GM12878 (cell line): ENCODE data around the gene UNKL. TPM values are rescaled to one million over a fixed set of nuclear protein-coding genes. Genes with fewer than 3 reads are reported as not detected.

Source experiments
- ATAC-seq: fragments of 200-7000 bp; cut with Tn5 transposase; 3 replicates; pipeline ENCODE4 v1.9.1; 2020; ENCODE audit warnings: mild to moderate bottlenecking, moderate library complexity
- BruUV-seq: library from RNA; stranded (reverse); fragments of 400-500 nt; replicated peaks from 2 replicates; lab custom pipeline; 2021; lab: Mats Ljungman, UMichigan
- CTCF ChIA-PET: fragments of 300-600 bp; sonication (Branson Sonifier 250); formaldehyde crosslinking; extraction: SDS; loops from one replicate; lab custom pipeline; 2021; ENCODE audit warnings: inconsistent platforms; lab: Yijun Ruan, JAX
- POLR2A ChIA-PET: fragments of 350-600 bp; formaldehyde crosslinking; extraction: SDS; loops from one replicate; lab custom pipeline; 2021; ENCODE audit warnings: inconsistent platforms; lab: Charles Lee
- RAD21 ChIA-PET: fragments of 300-600 bp; sonication (Branson Sonifier 250); formaldehyde crosslinking; loops from one replicate; lab custom pipeline; 2023; ENCODE audit warnings: antibody characterized with exemption; ENCODE audit not compliant: unreplicated experiment; lab: Charles Lee
- SMC1A ChIA-PET: fragments of 300-600 bp; sonication (Branson Sonifier 250); formaldehyde crosslinking; loops from one replicate; lab custom pipeline; 2023; ENCODE audit not compliant: unreplicated experiment, uncharacterized antibody; lab: Charles Lee
- DNase-seq: peaks from one replicate; pipeline ENCODE4 v3.0.0-alpha.2; 2011; ENCODE audit warnings: low read depth, low spot score
- FAIRE-seq: peaks from 3 replicates; lab custom pipeline; 2011; peaks lifted over from hg19 to GRCh38; lab: Jason Lieb, UNC
- H2AFZ ChIP-seq: 2 replicates; pipeline ENCODE4 v1.6.0; 2011; ENCODE audit warnings: low read depth, low read length, control low read depth; ENCODE audit not compliant: control insufficient read depth
- H3K27ac ChIP-seq: 2 replicates; pipeline ENCODE4 v1.5.1; 2011; ENCODE audit warnings: control low read depth; ENCODE audit not compliant: control insufficient read depth, insufficient read depth
- H3K27me3 ChIP-seq, 2 experiments: replicated peaks in 1 of 2; 2 replicates each; pipeline versions ENCODE4 v1.6.0 to v1.6.1; 2011; ENCODE audit warnings: low read length in 1 of 2; ENCODE audit not compliant: control insufficient read depth in 2 of 2, insufficient read depth in 2 of 2
- H3K36me3 ChIP-seq, 2 experiments: 2 replicates each; pipeline ENCODE4 v1.5.1; 2011; ENCODE audit warnings: low read length in 1 of 2; ENCODE audit not compliant: control insufficient read depth in 2 of 2, insufficient read depth in 2 of 2
- H3K4me1 ChIP-seq: 2 replicates; pipeline ENCODE4 v1.6.1; 2011; ENCODE audit warnings: mild to moderate bottlenecking, low read length, moderate library complexity, mixed read lengths; ENCODE audit not compliant: control insufficient read depth, insufficient read depth
- H3K4me2 ChIP-seq: 2 replicates; pipeline ENCODE4 v1.6.0; 2011; ENCODE audit warnings: control low read depth; ENCODE audit not compliant: control insufficient read depth, insufficient read depth
- H3K4me3 ChIP-seq: fragments of 200-600 bp; sonication (generic); 2 replicates; pipeline ENCODE4 v1.5.1; 2016
- H3K79me2 ChIP-seq: 2 replicates; pipeline ENCODE4 v1.6.0; 2011; ENCODE audit warnings: low read length; ENCODE audit not compliant: control insufficient read depth, insufficient read depth
- H3K9ac ChIP-seq: 2 replicates; pipeline ENCODE4 v1.8.0; 2011; ENCODE audit warnings: low read length, control low read depth, mixed read lengths; ENCODE audit not compliant: control insufficient read depth, insufficient read depth
- H3K9me3 ChIP-seq: replicated peaks from 3 replicates; pipeline ENCODE4 v1.5.1; 2011; ENCODE audit warnings: mild to moderate bottlenecking, low read length; ENCODE audit not compliant: control insufficient read depth, insufficient read depth
- H4K20me1 ChIP-seq: 2 replicates; pipeline ENCODE4 v1.6.0; 2011; ENCODE audit not compliant: control insufficient read depth, insufficient read depth
- ATF2 ChIP-seq: IDR thresholded peaks from 2 replicates; pipeline ENCODE4 v1.6.1; 2012; ENCODE audit warnings: low read length, inconsistent platforms
- MEF2A ChIP-seq: IDR thresholded peaks from 2 replicates; pipeline ENCODE4 v1.6.1; 2011; ENCODE audit warnings: low read depth, mild to moderate bottlenecking, low read length, moderate library complexity; ENCODE audit not compliant: insufficient read depth
- MEF2B ChIP-seq: fragments of 450-650 bp; IDR thresholded peaks from 2 replicates; pipeline ENCODE4 v1.6.1; 2018; ENCODE audit warnings: mild to moderate bottlenecking, moderate library complexity; ENCODE audit not compliant: partially characterized antibody, poor library complexity, severe bottlenecking
- NFXL1 ChIP-seq: fragments of 450-650 bp; IDR thresholded peaks from 2 replicates; pipeline ENCODE4 v1.6.1; 2017; ENCODE audit warnings: antibody characterized with exemption, mild to moderate bottlenecking, borderline replicate concordance
- NR2C2 ChIP-seq: IDR thresholded peaks from 2 replicates; pipeline ENCODE4 v1.6.1; 2011; ENCODE audit warnings: borderline replicate concordance, low read depth; ENCODE audit not compliant: control insufficient read depth, insufficient read length
- PKNOX1 ChIP-seq: fragments of 450-650 bp; IDR thresholded peaks from 2 replicates; pipeline ENCODE4 v1.6.1; 2016; ENCODE audit warnings: mild to moderate bottlenecking
- POLR2AphosphoS2 ChIP-seq: IDR thresholded peaks from 2 replicates; pipeline ENCODE4 v1.6.1; 2011; ENCODE audit warnings: low read depth, mild to moderate bottlenecking, low read length, improper control_type of control experiment, moderate library complexity
- RBBP5 ChIP-seq: fragments of 200-600 bp; sonication (generic); conservative IDR thresholded peaks from 2 replicates; pipeline ENCODE4 v1.6.1; 2016
- SMAD5 ChIP-seq: IDR thresholded peaks from 2 replicates; pipeline ENCODE4 v1.6.1; 2016; ENCODE audit warnings: antibody characterized with exemption, low read depth
- USF1 ChIP-seq: IDR thresholded peaks from 2 replicates; pipeline ENCODE4 v1.6.1; 2011; ENCODE audit warnings: borderline replicate concordance, low read depth, mild to moderate bottlenecking, moderate library complexity, mixed read lengths, low read length; ENCODE audit not compliant: insufficient read depth; ENCODE audit errors: extremely low read length
- WRNIP1 ChIP-seq: IDR thresholded peaks from 2 replicates; pipeline ENCODE4 v1.6.1; 2011; ENCODE audit warnings: low read depth, low read length, improper control_type of control experiment, borderline replicate concordance
- ZBED1 ChIP-seq: IDR thresholded peaks from 2 replicates; pipeline ENCODE4 v1.6.1; 2016; ENCODE audit warnings: borderline replicate concordance
- WGBS: methylation state at CpG from one replicate; pipeline ENCODE4 v1.1.6; 2016; ENCODE audit warnings: low lambda C conversion rate; ENCODE audit not compliant: insufficient replicate concordance, insufficient coverage; ENCODE audit errors: missing lambda C conversion rate; 5-methylcytosine and 5-hydroxymethylcytosine counted together
- in situ Hi-C: fragments of 300-500 bp; cut with MboI; formaldehyde crosslinking; loops from 9 replicates; pipeline ENCODE4 v1.14.3; 2018; ENCODE audit warnings: mixed read lengths
- intact Hi-C: fragments of 100-400 bp; cut with micrococcal nuclease; formaldehyde crosslinking; loops from one replicate; pipeline ENCODE4 v1.14.2; 2022; ENCODE audit not compliant: unreplicated experiment
- polyA plus RNA-seq, 11 experiments: library from polyadenylated mRNA; depleted of rRNA in 4 of 11; unstranded in 6 of 11; stranded (reverse) in 5 of 11; fragments of >200 nt; fragmentation: Nextera tagmentation in 4 of 11; fragmentation: Illumina TruSeq in 1 of 11; extraction: Ambion mirVana in 4 of 11; extraction: Trizol in 1 of 11; gene quantifications; 1 replicate in 1 of 11; 2 replicates in 10 of 11; pipeline versions ENCODE4 v1.2.1 to v1.2.3, GENCODE V29; 2011 to 2016; ENCODE audit warnings: inconsistent platforms in 2 of 11, missing spikeins in 2 of 11, low read depth in 1 of 11
- total RNA-seq, 4 experiments: library from RNA; depleted of rRNA in 3 of 4; stranded (reverse); fragments of >200 nt in 3 of 4; fragmentation: Illumina TruSeq in 1 of 4; extraction: Trizol in 1 of 4; gene quantifications; 2 replicates each; pipeline versions ENCODE4 v1.2.1 to v1.2.3, GENCODE V29; 2013 to 2021

UNKL gene
- total and polyA plus RNA-seq, 10 of the 15 experiments (the other 5 are each of a cell fraction or from before 2014, with no cell fraction given): 0.40 to 21.6 (median 9.1) TPM

DNA sequence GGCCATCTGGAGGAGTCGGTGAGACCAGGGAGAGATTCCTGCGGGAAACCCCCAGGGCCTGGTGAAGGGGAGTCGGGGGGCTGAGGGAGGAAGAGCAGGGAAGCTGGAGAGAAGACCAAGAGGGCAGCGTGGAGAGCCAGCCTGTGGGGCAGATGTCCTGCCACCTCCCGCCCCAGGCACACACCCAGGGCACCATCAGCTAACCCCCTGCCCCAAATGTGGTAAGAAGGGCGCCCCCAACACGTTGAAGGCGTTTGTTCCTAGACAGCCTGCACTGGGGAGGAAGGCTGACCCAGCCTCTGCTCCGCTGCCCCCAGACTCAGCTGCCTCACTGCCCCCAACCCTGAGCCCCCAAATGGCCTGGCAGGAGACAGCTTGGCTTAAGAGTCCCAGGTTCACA lies 79.8 kb downstream of the UNKL start:
- Histone ChIP-seq H3K4me2 (no peak overlapping the region), H3K4me3 (no peak overlapping the region), H3K27me3 (peaks cover 5 to 14% of the 10 kb centered on the region in 2 experiments; a peak in 3 of 4 replicates), H3K9me3 (peaks cover 2% of the 10 kb centered on the region; the same call in 2 of the 3 replicates), H3K79me2 (no peaks in the 10 kb centered on the region), H3K9ac (no peak overlapping the region)
- CTCF ChIA-PET: no interaction called here
- in situ Hi-C loops: no loop called here
- SMC1A ChIA-PET: no interaction called here
- no peak for TF ChIP-seq MEF2B
- TF ChIP-seq POLR2AphosphoS2: no peak
- no peak for TF ChIP-seq RBBP5
- TF ChIP-seq, all 136 proteins: peak for 0
- Histone ChIP-seq H3K27ac (no peak overlapping the region), H2AFZ (no peak overlapping the region), H3K4me1 (peaks cover 9% of the 10 kb centered on the region; the same call in 1 of the 2 replicates), H3K36me3 (no peaks in the 10 kb centered on the region), H4K20me1 (no peaks in the 10 kb centered on the region)
- WGBS: 0% methylated on average over 9 of the region's 9 CpGs
- FAIRE-seq: no peak
- ATAC-seq: no peak
- intact Hi-C loops: no loop called here
- RAD21 ChIA-PET: no interaction called here
- BruUV-seq: no TSS peak
- POLR2A ChIA-PET: no interaction called here
- no peak for DNase-seq

GRCh38 chr16:1333854-1334700 lies 80.4 kb downstream of the UNKL start:
- peaks cover 5 to 14% of the 10 kb centered on the region in 2 experiments; a peak in 3 of 4 replicates for H3K27me3 ChIP-seq
- no peak overlapping the region for H3K9ac ChIP-seq
- TF ChIP-seq USF1: no peak
- TF ChIP-seq PKNOX1: no peak
- no peak for TF ChIP-seq MEF2A
- no peak for TF ChIP-seq WRNIP1
- no peak for TF ChIP-seq ZBED1
- no peak for TF ChIP-seq ATF2
- TF ChIP-seq NFXL1: no peak
- no peak for TF ChIP-seq NR2C2
- TF ChIP-seq SMAD5: no peak

More at GRCh38 chr16:1333854-1334700, 80.4 kb downstream of the UNKL start:
- DNase-seq: no peak
- no peaks in the 10 kb centered on the region for H3K36me3 ChIP-seq
- peaks cover 9% of the 10 kb centered on the region; the same call in 1 of the 2 replicates for H3K4me1 ChIP-seq
- intact Hi-C loops: no loop called here
- FAIRE-seq: no peak
- RAD21 ChIA-PET: no interaction called here
- POLR2A ChIA-PET: no interaction called here
- no peak overlapping the region for H3K4me3 ChIP-seq
- BruUV-seq: no TSS peak
- 15% methylated on average over 44 of the region's 78 CpGs for WGBS
- in situ Hi-C loops: no loop called here
- peaks cover 2% of the 10 kb centered on the region; the same call in 2 of the 3 replicates for H3K9me3 ChIP-seq
- SMC1A ChIA-PET: no interaction called here
- H3K27ac ChIP-seq: no peak overlapping the region
- no peaks in the 10 kb centered on the region for H4K20me1 ChIP-seq
- H2AFZ ChIP-seq: no peak overlapping the region
- no peak overlapping the region for H3K4me2 ChIP-seq
- CTCF ChIA-PET: no interaction called here
- H3K79me2 ChIP-seq: no peaks in the 10 kb centered on the region
- ATAC-seq: no peak
